H9 (cell line): Measurements from ENCODE around the gene CNOT4. TPM values are rescaled to one million over a fixed set of nuclear protein-coding genes. Genes with fewer than 3 reads are reported as not detected.

Experiments used
- DNase-seq: peaks from one replicate; pipeline ENCODE4 v3.0.0-alpha.2; 2017
- H2AFZ ChIP-seq: one replicate; pipeline ENCODE4 v1.6.1; 2013; ENCODE audit warnings: mild to moderate bottlenecking, low read length, control low read depth, moderate library complexity
- H2AK5ac ChIP-seq: 2 replicates; pipeline ENCODE4 v1.6.1; 2013; ENCODE audit warnings: low read length, control low read depth, mixed read lengths; ENCODE audit not compliant: insufficient read length
- H2BK120ac ChIP-seq: one replicate; pipeline ENCODE4 v1.6.1; 2013; ENCODE audit warnings: low read depth, mild to moderate bottlenecking, low read length, control low read depth, inconsistent platforms; ENCODE audit not compliant: poor library complexity, severe bottlenecking
- H2BK12ac ChIP-seq: 2 replicates; pipeline ENCODE4 v1.6.1; 2013; ENCODE audit warnings: low read length, control low read depth, mixed read lengths, low read depth; ENCODE audit not compliant: insufficient read length
- H2BK15ac ChIP-seq: 2 replicates; pipeline ENCODE4 v1.6.1; 2013; ENCODE audit warnings: low read depth, low read length, control low read depth
- H2BK20ac ChIP-seq: one replicate; pipeline ENCODE4 v1.6.1; 2013; ENCODE audit warnings: low read depth, mild to moderate bottlenecking, low read length, control low read depth, inconsistent platforms; ENCODE audit not compliant: poor library complexity, severe bottlenecking
- H2BK5ac ChIP-seq: 2 replicates; pipeline ENCODE4 v1.6.1; 2013; ENCODE audit warnings: low read length, control low read depth, mixed read lengths; ENCODE audit not compliant: insufficient read length
- H3K14ac ChIP-seq: 2 replicates; pipeline ENCODE4 v1.6.1; 2013; ENCODE audit warnings: low read length, control low read depth; ENCODE audit not compliant: insufficient read depth
- H3K18ac ChIP-seq: 2 replicates; pipeline ENCODE4 v1.6.1; 2013; ENCODE audit warnings: low read depth, mild to moderate bottlenecking, mixed read lengths, low read length, control low read depth; ENCODE audit not compliant: insufficient read length
- H3K23ac ChIP-seq: 2 replicates; pipeline ENCODE4 v1.6.1; 2013; ENCODE audit warnings: low read length, control low read depth, mixed read lengths, low read depth; ENCODE audit not compliant: insufficient read length
- H3K23me2 ChIP-seq: 2 replicates; pipeline ENCODE4 v1.6.1; 2013; ENCODE audit warnings: low read depth, mild to moderate bottlenecking, mixed read lengths, low read length, control low read depth; ENCODE audit not compliant: insufficient read length, poor library complexity, severe bottlenecking
- H3K27ac ChIP-seq: 2 replicates; pipeline ENCODE4 v1.5.1; 2013; ENCODE audit warnings: low read length, control low read depth, mixed read lengths, low read depth; ENCODE audit not compliant: insufficient read length
- H3K27me3 ChIP-seq: 2 replicates; pipeline ENCODE4 v1.6.1; 2013; ENCODE audit warnings: low read length, control low read depth, inconsistent platforms; ENCODE audit not compliant: insufficient read depth
- H3K4ac ChIP-seq: 2 replicates; pipeline ENCODE4 v1.6.1; 2013; ENCODE audit warnings: low read depth, mild to moderate bottlenecking, control low read depth, inconsistent platforms, low read length, moderate library complexity
- H3K4me1 ChIP-seq: 2 replicates; pipeline ENCODE4 v1.6.1; 2013; ENCODE audit warnings: low read length, control low read depth, inconsistent platforms; ENCODE audit not compliant: insufficient read depth
- H3K4me2 ChIP-seq: 2 replicates; pipeline ENCODE4 v1.6.1; 2013; ENCODE audit warnings: low read length, control low read depth, mixed read lengths; ENCODE audit not compliant: insufficient read length, insufficient read depth
- H3K56ac ChIP-seq: 2 replicates; pipeline ENCODE4 v1.6.1; 2013; ENCODE audit warnings: low read depth, mild to moderate bottlenecking, mixed read lengths, low read length, control low read depth; ENCODE audit not compliant: insufficient read length
- H3K79me1 ChIP-seq: 2 replicates; pipeline ENCODE4 v1.6.1; 2013; ENCODE audit warnings: low read depth, mild to moderate bottlenecking, moderate library complexity, low read length, control low read depth, inconsistent platforms; ENCODE audit not compliant: insufficient read depth, poor library complexity, severe bottlenecking
- H3K79me2 ChIP-seq: 2 replicates; pipeline ENCODE4 v1.6.1; 2013; ENCODE audit warnings: low read length, control low read depth, inconsistent platforms; ENCODE audit not compliant: insufficient read depth
- H3K9ac ChIP-seq: 2 replicates; pipeline ENCODE4 v1.6.1; 2013; ENCODE audit warnings: low read length, control low read depth, mixed read lengths; ENCODE audit not compliant: insufficient read length; ENCODE audit errors: extremely low read depth
- H3K9me3 ChIP-seq: one replicate; pipeline ENCODE4 v1.6.1; 2013; ENCODE audit warnings: low read depth, low read length, inconsistent platforms; ENCODE audit not compliant: control insufficient read depth
- H3T11ph ChIP-seq: one replicate; pipeline ENCODE4 v1.6.1; 2013; ENCODE audit warnings: mild to moderate bottlenecking, low read length, control low read depth, inconsistent platforms
- H4K20me1 ChIP-seq: one replicate; pipeline ENCODE4 v1.6.1; 2013; ENCODE audit not compliant: control insufficient read depth, insufficient read length, insufficient read depth
- H4K5ac ChIP-seq: 2 replicates; pipeline ENCODE4 v1.6.1; 2013; ENCODE audit warnings: low read depth, mild to moderate bottlenecking, mixed read lengths, low read length, control low read depth; ENCODE audit not compliant: insufficient read length
- H4K8ac ChIP-seq: replicated peaks from 2 replicates; pipeline ENCODE4 v1.6.1; 2013; ENCODE audit warnings: low read length, control low read depth, mixed read lengths, low read depth; ENCODE audit not compliant: insufficient read length
- H4K91ac ChIP-seq: 2 replicates; pipeline ENCODE4 v1.6.1; 2013; ENCODE audit warnings: low read depth, mild to moderate bottlenecking, moderate library complexity, mixed read lengths, low read length, control low read depth; ENCODE audit not compliant: insufficient read length
- H3K27ac Mint-ChIP-seq, 3 experiments: 2 replicates in 2 of 3; 3 replicates in 1 of 3; pipeline ENCODE4 v1.8.0; 2020 to 2021; ENCODE audit warnings: mixed read lengths in 3 of 3, mild to moderate bottlenecking in 1 of 3, moderate library complexity in 1 of 3
- H3K27me3 Mint-ChIP-seq: 2 replicates; pipeline ENCODE4 v1.8.0; 2021; ENCODE audit warnings: low read depth, mild to moderate bottlenecking, moderate library complexity, mixed read lengths
- H3K36me3 Mint-ChIP-seq, 3 experiments: 2 replicates in 2 of 3; 3 replicates in 1 of 3; pipeline ENCODE4 v1.8.0; 2020 to 2021; ENCODE audit warnings: low read depth in 3 of 3, mixed read lengths in 3 of 3; ENCODE audit not compliant: insufficient read depth in 1 of 3
- H3K4me1 Mint-ChIP-seq, 2 experiments: 2 replicates each; pipeline ENCODE4 v1.8.0; 2020; ENCODE audit warnings: mixed read lengths in 2 of 2
- H3K4me3 Mint-ChIP-seq, 2 experiments: 2 replicates in 1 of 2; 3 replicates in 1 of 2; pipeline ENCODE4 v1.8.0; 2020 to 2021; ENCODE audit warnings: mild to moderate bottlenecking in 2 of 2, mixed read lengths in 2 of 2, moderate library complexity in 1 of 2
- H3K9me3 Mint-ChIP-seq, 2 experiments: 2 replicates in 1 of 2; 3 replicates in 1 of 2; pipeline ENCODE4 v1.8.0; 2020; ENCODE audit warnings: mild to moderate bottlenecking in 2 of 2, mixed read lengths in 2 of 2, moderate library complexity in 1 of 2
- whole genome bisulfite sequencing: extraction: QIAGEN DNeasy Blood & Tissue Kit; methylation state at CpG from one replicate; pipeline ENCODE4 v1.1.7; 2013; ENCODE audit warnings: missing lambda C conversion rate, low lambda C conversion rate, mixed read lengths; ENCODE audit not compliant: insufficient read length; ENCODE audit errors: extremely low coverage; 5-methylcytosine and 5-hydroxymethylcytosine counted together
- total RNA-seq: library from RNA; stranded (reverse); gene quantifications from 2 replicates; pipeline ENCODE4 v1.2.1, GENCODE V29; 2021
- TF ChIP-seq, protein P1 (sequence below): fragments of 200-600 bp; sonication (generic); conservative IDR thresholded peaks from 3 replicates; pipeline ENCODE4 v1.8.0; 2021; ENCODE audit warnings: antibody characterized with exemption, mild to moderate bottlenecking

The CNOT4 gene
- total RNA-seq, 1 experiment from 2014 or later = 27.4 TPM

DNA sequence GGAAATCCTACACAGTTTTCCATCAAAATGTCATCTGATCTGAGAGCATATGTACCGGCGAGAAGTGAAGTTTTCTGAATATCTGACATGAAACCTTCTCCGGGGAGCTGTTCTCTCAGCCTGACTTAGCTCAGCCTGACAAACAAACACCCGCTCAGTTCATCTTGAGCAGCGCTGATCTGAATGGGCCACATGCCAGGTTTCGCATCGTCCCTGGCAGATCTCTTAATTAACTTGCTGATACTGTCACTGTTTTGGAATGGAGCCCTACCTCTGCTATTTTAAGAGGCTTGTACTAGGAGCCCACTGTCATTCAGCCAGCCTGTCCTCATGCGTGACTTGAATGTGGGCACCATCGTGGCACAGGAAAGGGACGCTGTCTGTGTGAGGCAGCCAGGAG is 167.0 kb downstream of the CNOT4 start:
- no peak overlapping the region for H4K8ac ChIP-seq
- no peak overlapping the region for H3K9ac ChIP-seq
- Mint-ChIP-seq H3K4me3 (no peak overlapping the region), H3K27ac (no peak overlapping the region), H3K27me3 (peaks cover 5% of the 10 kb centered on the region; the same call in 1 of the 2 replicates), H3K4me1 (peaks cover 0 to 2% of the 10 kb centered on the region in 2 experiments; a peak in 1 of 4 replicates), H3K36me3 (no peaks in the 10 kb centered on the region), H3K9me3 (no peaks in the 10 kb centered on the region)
- no peak overlapping the region for H3T11ph ChIP-seq
- no peak overlapping the region for H3K27ac ChIP-seq
- H2BK5ac ChIP-seq = no peak overlapping the region
- H3K27me3 ChIP-seq = no peaks in the 10 kb centered on the region
- no peak overlapping the region for H2AK5ac ChIP-seq
- no peaks in the 10 kb centered on the region for H3K9me3 ChIP-seq
- no peak overlapping the region for H2BK20ac ChIP-seq
- H4K20me1 ChIP-seq = no peaks in the 10 kb centered on the region
- no peak overlapping the region for H3K18ac ChIP-seq
- no peak overlapping the region for H3K56ac ChIP-seq
- H3K79me1 ChIP-seq = no peaks in the 10 kb centered on the region
- no peaks in the 10 kb centered on the region for H3K79me2 ChIP-seq
- TF ChIP-seq, protein P1, sequence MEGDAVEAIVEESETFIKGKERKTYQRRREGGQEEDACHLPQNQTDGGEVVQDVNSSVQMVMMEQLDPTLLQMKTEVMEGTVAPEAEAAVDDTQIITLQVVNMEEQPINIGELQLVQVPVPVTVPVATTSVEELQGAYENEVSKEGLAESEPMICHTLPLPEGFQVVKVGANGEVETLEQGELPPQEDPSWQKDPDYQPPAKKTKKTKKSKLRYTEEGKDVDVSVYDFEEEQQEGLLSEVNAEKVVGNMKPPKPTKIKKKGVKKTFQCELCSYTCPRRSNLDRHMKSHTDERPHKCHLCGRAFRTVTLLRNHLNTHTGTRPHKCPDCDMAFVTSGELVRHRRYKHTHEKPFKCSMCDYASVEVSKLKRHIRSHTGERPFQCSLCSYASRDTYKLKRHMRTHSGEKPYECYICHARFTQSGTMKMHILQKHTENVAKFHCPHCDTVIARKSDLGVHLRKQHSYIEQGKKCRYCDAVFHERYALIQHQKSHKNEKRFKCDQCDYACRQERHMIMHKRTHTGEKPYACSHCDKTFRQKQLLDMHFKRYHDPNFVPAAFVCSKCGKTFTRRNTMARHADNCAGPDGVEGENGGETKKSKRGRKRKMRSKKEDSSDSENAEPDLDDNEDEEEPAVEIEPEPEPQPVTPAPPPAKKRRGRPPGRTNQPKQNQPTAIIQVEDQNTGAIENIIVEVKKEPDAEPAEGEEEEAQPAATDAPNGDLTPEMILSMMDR = no peak
- H2AFZ ChIP-seq = no peak overlapping the region
- no peak overlapping the region for H2BK15ac ChIP-seq
- WGBS = no CpG with 5 or more reads among the region's 10 CpGs
- H3K4me1 ChIP-seq = no peaks in the 10 kb centered on the region
- no peak overlapping the region for H4K91ac ChIP-seq
- H3K4me2 ChIP-seq = no peak overlapping the region
- H3K4ac ChIP-seq = no peak overlapping the region
- no peaks in the 10 kb centered on the region for H3K23me2 ChIP-seq
- H4K5ac ChIP-seq = no peak overlapping the region
- H2BK12ac ChIP-seq = no peak overlapping the region
- H2BK120ac ChIP-seq = no peak overlapping the region
- no peak overlapping the region for H3K14ac ChIP-seq
- no peak overlapping the region for H3K23ac ChIP-seq
- DNase-seq = no peak
